T-helper 1 cell treated with Interleukin-12 subunit alpha and Interleukin-12 subunit beta and Interleukin-4 antibody, amounts not matched to agents 30 ng/mL and 1 ng/mL, for 36 hours (primary cell): ENCODE results near the gene CRHR2. TPM values are rescaled to one million over a fixed set of nuclear protein-coding genes. Genes with fewer than 3 reads are reported as not detected.

Experiments
- intact Hi-C: fragments of 100-400 bp; cut with micrococcal nuclease; formaldehyde crosslinking; loops from one replicate; pipeline ENCODE4 v1.15.1; 2024
- total RNA-seq: library from RNA; stranded (reverse); gene quantifications from 2 replicates; pipeline ENCODE4 v1.2.3, GENCODE V29; 2022

CRHR2 gene
- total RNA-seq, 1 donor from 2014 or later, result not detected

- intact Hi-C loops, result no loop called here
Measured at GRCh38 chr7:30707391-30708357, 25.4 kb upstream of the CRHR2 start.

- intact Hi-C loops, result no loop called here
Measured at GRCh38 chr7:30706908-30707307, 24.7 kb upstream of the CRHR2 start.

- intact Hi-C loops, result no loop called here
Measured at GRCh38 chr7:30706316-30706715, 24.1 kb upstream of the CRHR2 start.

- intact Hi-C loops, result no loop called here
Measured at GRCh38 chr7:30705596-30705995, 23.3 kb upstream of the CRHR2 start.

- intact Hi-C loops, result no loop called here
Measured at GRCh38 chr7:30705008-30705407, 22.8 kb upstream of the CRHR2 start.

- intact Hi-C loops, result no loop called here
Measured at GRCh38 chr7:30703756-30704155, 21.5 kb upstream of the CRHR2 start.

- intact Hi-C loops, result loop anchor here (1.0 kb wide), 2 partner anchors 25 to 38 kb away; no protein-coding TSS in a partner anchor
Measured at GRCh38 chr7:30702200-30702599, 19.9 kb upstream of the CRHR2 start.

GRCh38 chr7:30700941-30701340 is 18.7 kb upstream of the CRHR2 start:
- intact Hi-C loops, result no loop called here

GRCh38 chr7:30699706-30700495 is 17.6 kb upstream of the CRHR2 start:
- intact Hi-C loops, result no loop called here

- intact Hi-C loops, result no loop called here
Measured at GRCh38 chr7:30698481-30698880, 16.2 kb upstream of the CRHR2 start.

- intact Hi-C loops, result loop anchor here (1.0 kb wide), 1 partner anchor 42 kb away; no protein-coding TSS in a partner anchor
Measured at GRCh38 chr7:30697719-30698460, 15.6 kb upstream of the CRHR2 start.

- intact Hi-C loops, result no loop called here
Measured at GRCh38 chr7:30694774-30695721, 12.8 kb upstream of the CRHR2 start.

- intact Hi-C loops, result no loop called here
Measured at GRCh38 chr7:30694218-30694745, 12.0 kb upstream of the CRHR2 start.

GRCh38 chr7:30692882-30693281 is 10.6 kb upstream of the CRHR2 start:
- intact Hi-C loops, result no loop called here

- intact Hi-C loops, result no loop called here
Measured at GRCh38 chr7:30692438-30692837, 10.2 kb upstream of the CRHR2 start.

GRCh38 chr7:30690011-30690410 is 7.8 kb upstream of the CRHR2 start:
- intact Hi-C loops, result no loop called here

GRCh38 chr7:30688718-30689221 is 6.5 kb upstream of the CRHR2 start:
- intact Hi-C loops, result loop anchor here (1.0 kb wide), 1 partner anchor 13 kb away; no protein-coding TSS in a partner anchor

GRCh38 chr7:30687604-30688003 is 5.3 kb upstream of the CRHR2 start:
- intact Hi-C loops, result loop anchor here (1.0 kb wide), 1 partner anchor 12 kb away; no protein-coding TSS in a partner anchor

- intact Hi-C loops, result no loop called here
Measured at GRCh38 chr7:30684351-30684750, 2.1 kb upstream of the CRHR2 start.

GRCh38 chr7:30683816-30684215 is 1.6 kb upstream of the CRHR2 start:
- intact Hi-C loops, result no loop called here
